ENCODE data around the gene ENO3.
A peak's percentile ranks its signal among the peaks of the same experiment; 100 is the strongest.

DNA sequence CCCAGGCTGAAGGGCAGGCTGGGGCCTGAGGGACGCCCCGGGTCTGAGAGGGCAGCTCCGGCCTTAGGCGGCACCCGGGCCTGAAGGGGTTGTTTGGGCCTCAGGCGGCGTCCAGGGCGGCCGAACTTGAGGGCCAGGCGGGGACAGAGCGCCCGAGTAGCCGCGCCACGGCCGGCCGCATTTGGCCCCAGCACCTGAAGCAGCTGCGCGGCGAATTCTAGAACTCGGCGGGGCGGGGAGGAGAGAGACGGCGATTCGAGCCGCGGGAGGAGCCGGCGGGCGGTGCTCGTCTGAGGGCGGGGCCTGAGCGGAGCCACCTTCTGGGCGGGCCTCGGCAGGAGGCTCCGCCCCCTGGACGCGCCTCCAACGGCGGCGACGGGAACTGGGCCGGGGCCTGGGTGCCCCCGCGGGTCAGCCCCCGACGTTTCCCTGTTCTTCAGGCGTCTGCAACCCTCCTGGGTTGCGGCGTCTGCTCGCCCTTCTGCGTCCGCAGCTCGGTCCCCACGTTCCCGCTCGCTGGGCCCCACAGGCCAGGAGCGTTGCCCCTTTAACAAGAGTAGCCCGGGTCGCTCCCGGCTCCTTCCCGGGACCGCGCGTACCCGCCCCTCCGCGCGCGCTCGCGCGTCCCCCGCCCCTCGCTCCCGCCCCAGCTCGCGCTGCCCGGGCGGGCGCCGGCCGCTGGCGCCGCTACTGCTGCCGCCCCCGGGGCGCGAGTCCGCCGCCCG lies 46.5 kb downstream of the ENO3 start, which contains the start of the genes INCA1 and KIF1C:
- TF ChIP-seq CTCF (IDR thresholded peaks at IDR 0.05) (peak in 1 of 2 donors; percentile 10), POLR2A (IDR thresholded peaks at IDR 0.05) (no peak), POLR2AphosphoS5 (IDR thresholded peaks at IDR 0.05) (peak in 1 of 3 donors; percentile 11), EP300 (IDR thresholded peaks at IDR 0.05) (no peak)

All from suprapubic skin (tissue), 4 donors.